HG03521 (cell line): Measurements from ENCODE around the gene RASGRF1.

ENCODE experiments used
- ATAC-seq: cut with Tn5 transposase; IDR thresholded peaks from one replicate; pipeline ENCODE4 v1.9.1; 2021; ENCODE audit warnings: mild to moderate bottlenecking, moderate library complexity; ENCODE audit not compliant: unreplicated experiment

Gene RASGRF1

DNA sequence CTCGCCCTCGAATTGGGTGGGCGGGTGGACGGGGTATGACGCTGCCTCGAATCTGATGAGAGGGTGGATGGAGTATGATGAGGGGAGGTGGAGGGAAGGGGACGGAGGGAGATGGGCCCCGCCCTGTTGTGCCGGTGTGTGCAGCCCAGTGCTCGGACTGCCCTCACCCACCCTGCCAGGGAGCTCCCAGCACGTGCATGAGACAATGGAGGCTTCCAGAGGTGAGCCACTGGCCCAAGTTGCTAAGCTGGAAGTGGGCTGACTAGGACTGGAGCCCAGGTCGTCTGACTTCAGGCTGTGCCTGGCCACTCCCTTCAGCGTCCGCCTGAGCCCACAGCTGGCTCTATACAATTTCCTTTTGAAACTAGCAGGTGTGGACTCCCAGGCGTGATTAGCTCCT lies 98.7 kb downstream of the RASGRF1 start:
- ATAC-seq, result no peak

DNA sequence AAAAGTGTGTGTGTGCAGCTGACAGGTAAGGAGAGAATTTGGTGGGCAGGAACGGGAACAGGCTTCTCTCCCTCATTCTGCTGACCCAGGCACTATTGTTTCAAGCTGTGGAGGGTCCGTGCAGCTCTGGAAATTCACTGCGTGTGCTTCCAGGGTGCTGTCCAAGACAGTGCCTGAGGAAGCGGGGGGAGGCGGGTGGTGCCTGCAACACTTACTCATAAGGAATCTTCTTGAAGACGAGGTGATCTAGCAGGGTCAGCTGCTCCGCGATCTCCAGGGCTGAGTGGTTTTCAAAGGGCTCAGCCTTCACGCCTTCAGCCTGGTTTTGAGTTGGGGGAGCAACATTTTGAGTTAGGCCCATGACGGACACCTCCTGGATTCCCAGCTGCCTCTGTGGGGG lies 99.1 kb downstream of the RASGRF1 start:
- ATAC-seq, result no peak

DNA sequence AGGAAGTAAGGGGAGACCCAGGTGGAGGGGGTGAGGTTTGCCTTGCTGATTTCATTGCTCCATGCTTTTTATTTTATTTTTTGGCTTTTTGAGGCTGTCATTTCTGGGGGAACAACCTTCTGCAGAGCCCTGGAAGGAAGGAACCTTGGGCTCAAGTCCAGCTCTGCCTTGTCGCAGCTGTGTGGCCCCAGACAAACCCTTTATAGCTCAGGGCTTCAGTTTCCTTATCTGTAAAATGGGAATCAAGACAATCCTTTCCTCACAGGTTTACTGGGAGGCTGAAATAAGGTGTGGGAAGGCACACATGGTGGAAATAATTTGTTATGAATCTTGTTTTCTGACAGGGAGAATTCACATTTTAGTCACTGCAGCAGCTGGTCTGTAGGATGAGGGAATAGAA lies 100.3 kb downstream of the RASGRF1 start:
- ATAC-seq, result no peak

DNA sequence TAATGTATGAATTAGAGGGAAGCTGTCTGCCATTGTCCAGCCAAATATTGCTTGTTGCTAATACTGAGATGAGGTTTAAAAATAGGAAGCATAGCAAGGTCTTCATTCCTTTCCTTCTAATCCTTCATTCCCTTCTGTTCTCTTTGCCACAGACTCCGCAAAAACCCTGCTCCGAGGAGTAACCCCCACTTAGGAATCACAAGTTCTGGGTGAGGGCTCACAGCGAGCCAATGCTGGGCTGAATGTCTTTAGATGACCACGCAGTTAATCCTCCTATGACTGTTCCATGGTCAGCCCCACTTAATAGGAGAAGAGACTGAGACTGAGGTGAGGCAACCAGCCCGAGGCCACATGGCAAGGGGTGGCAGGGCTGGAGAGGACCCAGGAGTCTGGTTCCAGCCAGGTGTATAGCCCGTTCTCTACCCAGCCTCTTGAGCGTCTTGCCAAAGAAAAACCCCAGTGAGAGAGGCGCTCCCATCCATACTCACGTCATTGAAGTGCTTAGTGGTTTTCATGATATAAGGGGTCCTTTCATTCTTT lies 100.8 kb downstream of the RASGRF1 start:
- ATAC-seq, result no peak

DNA sequence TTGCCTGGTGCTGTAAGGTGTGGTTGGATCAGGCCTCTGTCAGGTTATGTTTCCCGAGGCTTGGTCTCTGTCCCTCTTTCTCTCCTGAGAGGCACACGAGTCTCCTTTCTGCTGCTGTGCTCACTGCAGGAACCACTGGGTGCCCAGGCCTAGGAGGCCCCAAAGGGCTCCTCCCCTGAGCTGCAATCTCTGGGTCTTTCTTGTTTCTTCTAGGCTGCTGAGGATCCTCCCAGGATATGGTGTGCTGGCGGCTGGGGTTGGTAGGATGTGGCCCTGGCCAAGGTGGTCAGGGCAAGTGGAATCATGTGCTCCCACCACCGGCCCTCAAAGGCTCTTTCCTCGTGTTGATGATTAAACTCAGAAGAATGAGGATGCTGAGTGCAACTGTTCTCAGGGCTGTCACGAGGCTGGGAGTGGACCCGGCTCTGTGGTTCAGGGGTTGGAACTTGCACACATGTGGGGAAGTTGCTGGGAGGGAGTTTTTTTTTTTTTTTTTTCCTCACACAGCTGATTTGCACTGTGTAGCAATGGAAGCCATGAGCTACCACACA lies 102.1 kb downstream of the RASGRF1 start:
- peak; percentile 61 for ATAC-seq

DNA sequence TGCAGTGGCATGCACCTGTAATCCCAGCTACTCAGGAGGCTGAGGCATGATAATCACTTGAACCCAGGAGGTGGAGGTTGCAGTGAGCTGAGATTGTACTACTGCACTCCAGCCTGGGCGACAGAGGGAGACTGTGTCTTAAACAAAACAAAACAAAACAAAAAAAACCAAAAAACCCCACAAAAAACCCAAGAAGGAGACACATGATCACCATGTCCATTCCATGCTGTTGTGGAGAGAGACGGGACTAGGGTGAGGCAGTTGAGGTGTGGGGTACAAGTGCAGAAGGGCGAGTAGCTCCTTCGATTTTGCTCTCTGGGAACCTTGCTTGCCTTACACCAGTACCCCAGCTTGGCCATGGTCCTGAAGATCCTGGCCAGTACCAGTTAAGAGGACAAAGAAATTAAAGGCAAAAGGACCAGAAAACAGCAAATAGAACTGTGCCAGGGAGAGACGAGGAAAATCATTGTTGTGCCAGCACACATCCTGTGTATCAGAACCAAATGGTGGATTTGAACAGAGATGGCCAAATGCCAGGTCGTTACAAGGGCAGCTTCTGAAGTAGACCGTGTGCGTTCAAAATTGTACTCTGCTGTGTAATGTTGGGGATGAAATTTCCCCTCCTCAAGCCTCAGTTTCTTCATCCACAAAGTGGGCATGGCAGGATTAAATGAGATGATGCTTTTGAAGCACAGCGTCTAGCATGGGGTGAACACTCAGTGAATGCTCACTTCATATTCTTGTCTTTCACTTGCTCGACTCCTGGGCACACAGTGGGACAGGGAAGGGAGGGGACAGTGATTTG lies 102.8 kb downstream of the RASGRF1 start:
- no peak for ATAC-seq

DNA sequence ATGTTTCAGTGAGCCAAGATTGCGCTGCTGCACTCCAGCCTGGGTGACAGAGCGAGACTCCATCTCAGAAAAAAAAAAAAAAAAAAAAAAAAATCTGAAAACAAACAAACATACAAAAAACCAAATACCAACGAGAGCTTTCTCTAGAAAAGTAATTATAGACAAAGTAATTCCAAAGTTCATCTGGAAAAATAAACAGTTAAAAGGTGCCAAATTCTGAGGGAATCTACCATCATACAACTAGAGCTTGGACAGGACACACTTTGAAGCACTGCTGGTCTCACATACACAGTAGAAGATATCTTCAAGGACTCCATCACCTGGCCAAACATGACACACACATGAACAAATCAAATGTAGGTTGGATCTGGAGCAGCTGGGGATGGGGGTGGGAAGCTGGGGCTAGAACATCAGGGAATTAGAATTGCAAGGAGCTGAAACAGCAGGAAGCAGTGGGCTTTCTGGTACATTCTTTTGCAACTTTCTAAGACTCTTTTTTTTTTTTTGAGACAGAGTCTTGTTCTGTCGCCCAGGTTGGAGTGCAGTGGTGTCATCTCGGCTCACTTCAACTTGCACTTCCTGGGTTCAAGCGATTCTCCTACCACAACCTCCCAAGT lies 104.6 kb downstream of the RASGRF1 start:
- ATAC-seq, result no peak

DNA sequence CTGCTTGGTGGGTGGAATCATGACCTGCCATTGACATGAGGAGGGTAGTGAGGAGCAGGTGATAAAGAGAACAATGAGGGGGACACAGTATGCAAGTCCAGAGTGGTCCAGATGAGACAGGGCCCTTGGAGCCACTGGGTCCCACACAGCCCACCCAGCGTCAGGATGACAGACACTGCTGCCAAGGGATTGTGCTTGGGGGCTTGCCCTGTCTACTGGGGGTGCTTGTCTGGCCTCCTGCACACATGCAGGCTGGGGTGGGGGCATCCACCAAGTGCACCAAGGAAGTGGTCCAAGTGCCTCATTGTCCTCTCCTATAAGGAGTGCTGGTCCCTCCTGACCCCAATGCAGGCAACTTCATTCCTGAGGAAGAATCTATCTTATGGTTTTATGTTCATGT lies 106.5 kb downstream of the RASGRF1 start:
- ATAC-seq, result no peak

DNA sequence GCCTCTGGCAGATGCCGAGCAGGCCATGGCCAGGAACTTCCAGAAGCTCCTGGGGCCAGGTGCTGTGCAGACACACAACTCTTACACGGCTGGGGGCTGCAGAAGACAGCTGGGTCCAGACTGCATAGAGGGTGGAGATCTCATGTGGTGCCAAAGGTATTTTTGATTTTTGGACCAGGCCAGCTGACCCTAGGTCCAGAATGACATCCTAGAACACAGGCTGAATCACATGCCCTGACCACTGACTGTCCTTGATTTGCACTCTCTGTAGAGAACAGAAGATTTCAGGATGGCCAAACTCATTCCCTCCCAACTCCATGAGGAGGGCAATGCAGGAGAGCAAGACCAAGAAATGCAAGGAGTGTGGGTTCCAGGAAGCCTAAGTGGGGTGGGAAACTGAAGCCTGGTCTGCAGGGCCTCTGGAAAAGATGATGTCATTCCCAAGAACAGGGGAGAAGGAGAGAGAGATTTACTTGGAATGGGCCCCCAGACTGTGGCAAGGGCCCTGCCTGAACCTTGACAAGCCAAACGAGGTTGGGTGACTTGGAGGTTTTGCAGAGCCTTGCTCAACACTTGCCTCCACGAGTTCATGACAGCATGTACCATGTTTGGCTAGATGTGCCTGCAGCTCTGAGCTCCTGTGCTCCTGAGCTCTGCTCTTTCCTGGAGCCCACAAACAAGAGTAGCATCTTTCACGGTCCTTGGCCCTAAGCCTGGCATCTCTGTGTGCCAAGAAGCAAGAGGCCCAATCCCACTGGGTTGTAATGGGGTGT lies 107.2 kb downstream of the RASGRF1 start:
- no peak for ATAC-seq

DNA sequence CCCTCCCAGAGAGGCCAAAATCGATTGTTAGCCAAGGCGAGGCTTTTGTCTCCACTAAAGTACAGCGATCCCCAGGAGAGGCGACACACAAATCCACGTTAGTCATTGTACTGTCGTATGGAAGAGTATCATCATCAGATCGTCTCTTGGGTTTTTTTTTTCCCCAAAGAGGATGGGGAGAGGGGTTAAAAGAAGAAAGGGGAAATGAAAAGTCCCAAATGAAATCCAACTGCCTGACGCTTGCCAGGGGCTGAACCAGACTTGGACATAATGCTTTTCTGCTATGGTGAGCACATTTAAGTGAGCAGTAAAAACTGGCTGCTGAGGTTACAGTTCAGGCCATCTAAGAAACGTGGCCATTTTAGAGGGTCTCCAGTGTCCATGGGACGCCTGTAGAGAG lies 107.8 kb downstream of the RASGRF1 start:
- no peak for ATAC-seq

DNA sequence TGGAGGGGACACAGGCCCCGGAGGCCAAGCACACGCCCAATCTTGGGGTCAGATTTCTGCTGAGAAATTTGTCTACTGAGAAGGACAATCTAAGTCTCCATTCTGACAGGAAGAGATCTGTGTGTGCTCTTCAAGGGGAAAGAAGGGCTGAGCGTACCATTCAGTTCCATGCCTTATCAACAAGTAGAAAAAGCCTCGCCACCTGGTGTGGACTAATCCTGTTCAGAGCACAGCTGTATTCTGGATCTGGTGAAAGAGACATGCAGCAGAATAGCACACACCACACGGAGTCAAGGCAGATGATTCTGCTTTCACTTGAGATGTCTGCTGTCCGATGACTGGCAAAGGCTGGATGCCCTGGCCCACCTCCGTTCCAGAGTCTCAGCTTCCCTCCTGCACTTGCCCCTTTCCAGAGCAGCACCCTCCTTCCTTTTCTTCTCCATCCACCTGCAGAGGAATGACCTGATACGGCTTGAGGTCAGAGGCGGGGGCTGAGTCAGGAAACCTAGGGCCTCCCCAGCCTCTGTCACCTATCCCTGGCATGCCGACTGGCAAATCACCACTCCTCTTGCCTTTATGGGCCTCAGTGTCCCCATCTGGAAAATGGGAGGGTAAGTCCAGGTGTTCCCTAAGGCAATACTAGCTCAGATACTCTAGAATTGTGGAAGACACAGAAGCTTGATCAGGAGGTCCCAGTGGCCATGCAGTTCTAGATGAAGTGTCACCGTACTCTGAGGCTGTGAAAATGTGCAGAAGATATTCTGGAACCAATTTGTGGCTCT lies 108.9 kb downstream of the RASGRF1 start:
- ATAC-seq, result no peak

DNA sequence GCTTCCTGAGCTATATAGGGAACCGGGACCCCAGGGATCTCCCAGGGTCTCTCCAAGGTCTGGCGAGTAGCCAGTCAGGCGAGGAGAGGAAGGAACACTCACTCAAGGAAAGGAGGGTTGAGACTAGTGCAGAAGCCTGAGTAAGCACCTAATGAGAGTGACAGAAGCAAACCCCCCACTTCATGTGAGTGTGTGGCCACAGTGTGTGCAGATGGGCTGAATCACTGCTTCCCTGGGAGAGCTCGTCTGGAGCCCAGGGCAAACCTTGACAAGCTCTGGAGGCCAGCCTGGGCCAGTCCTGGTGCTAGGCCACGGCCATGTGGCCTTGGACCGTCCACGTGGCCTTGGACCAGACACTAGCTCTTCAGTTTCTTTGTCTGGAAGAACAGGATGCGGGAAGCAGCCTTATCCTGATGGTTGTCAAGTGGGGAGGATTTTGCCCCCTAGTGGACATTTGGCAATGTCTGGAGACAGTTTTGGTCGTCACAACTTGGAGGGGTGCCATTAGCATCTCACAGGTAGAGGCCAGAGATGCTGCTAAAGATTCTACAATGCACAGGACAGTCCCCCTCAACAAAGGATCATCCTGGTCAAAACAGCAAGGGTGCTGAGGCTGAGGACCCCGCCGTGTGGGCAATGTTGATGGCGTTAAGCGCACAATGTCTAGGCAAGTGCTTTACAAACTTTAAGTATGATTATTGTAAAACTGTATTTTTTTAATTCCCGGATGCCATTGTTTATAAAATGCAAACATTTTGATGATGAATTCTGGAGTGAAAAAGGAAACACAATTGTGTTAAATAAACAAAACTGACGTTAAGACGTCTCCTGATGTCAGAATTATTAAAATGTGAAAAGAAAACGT lies 110.9 kb downstream of the RASGRF1 start:
- ATAC-seq, result no peak

DNA sequence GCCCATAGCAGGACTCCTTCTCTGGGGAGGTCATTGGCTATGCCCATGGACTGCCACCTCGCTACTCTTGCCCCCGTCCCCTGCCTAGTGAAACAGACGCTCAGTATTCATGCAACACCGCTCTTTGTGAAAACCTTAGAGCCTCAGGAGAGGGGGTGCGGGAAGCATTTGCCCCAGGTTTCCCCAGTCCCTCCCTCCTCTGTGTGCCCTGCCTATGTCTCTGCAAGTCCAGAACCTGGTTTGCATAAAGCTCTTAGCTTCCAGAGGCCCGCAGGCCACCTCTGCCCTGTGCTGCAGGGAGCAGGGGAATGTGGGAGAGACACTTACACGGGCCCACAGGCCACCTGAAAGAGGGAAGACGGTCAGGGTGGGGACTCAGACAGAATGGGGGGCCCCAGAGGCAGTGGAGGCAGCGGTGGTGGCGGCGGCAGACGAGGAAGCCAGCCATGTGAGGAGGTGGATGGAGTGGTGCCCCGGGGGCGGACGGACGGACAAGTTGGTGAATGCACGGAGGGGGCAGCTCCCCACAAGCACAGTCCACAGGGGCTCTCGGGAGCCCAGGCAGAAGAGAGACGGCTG lies 111.9 kb downstream of the RASGRF1 start:
- ATAC-seq, result no peak

DNA sequence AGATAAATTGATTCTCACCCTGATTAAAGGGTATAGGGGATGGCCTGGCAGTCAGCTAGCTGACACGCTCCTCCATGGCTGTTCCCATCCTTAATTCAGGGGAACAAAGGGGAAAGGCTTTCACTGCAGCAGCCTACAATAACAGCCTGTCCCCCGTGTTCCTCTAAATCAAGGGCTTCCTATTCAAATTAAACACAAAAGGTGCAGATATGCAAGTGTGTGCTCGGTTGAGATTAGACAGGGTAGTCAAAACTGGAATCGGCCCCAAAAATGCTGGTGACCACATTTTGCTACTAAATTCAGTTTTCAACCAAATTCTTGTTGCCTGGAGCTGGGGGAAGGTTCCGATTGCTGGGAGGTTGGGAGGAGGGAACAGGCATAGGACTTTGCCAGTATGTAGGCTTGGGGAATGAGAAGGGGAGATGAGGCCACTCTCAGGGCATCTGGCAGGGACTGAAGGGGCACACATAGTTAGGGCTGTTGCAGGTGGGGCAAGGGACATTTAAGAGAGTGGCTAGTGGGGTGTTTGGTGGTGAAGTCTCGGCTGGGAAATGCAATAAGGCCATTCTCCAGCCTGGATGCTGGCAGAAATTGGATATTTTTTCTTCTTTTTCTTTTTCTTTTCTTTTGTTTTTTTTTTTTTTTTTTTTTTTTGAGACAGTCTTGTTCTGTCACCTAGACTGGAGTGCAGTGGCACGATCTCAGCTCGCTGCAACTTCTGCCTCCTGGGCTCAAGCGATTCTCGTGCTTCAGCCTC lies 112.8 kb downstream of the RASGRF1 start:
- ATAC-seq, result peak; percentile 37

DNA sequence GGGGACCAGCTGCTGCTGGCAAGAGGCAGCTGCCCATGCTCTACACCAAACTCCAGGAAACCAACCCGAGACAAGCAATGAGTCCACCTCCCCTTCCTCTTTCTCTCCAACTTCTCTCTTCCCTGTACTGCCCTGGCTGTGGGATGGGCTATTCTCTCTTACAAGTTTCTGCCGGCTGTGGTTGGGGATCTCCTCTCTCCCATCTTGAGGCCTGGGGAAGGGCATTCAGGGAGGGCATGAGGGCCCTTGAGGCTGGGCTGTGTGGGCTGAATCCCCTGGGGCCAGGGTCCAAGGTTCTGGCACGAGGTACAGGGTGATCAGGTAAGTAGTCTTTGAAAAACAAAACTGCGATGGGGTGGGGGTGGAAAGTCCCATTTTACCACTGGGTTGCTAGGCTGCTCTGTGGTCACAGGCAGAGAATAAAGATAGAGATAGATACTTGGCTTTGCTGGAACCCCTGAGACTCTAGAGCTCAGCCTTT lies 113.4 kb downstream of the RASGRF1 start:
- peak; percentile 41 for ATAC-seq

DNA sequence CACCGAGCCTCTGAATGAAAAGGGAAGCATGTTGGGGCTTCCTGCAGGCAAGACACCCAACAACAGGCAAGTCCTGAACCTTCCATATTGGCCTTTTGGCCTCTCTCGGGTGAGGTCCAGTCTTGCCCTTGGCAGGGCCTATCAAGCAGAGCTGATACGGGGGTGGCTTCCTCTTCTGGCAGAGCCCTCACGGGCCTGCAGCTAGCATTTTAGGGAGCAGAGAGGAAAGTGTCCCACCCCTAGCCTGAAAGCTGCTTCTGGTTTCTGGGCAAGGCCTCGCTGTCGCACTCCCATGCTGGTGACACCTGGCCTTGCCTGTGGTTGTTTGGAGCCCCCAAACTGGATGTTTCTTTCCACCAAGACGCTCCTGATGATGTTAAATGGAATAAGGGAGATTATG lies 113.9 kb downstream of the RASGRF1 start:
- peak; percentile 14 for ATAC-seq

DNA sequence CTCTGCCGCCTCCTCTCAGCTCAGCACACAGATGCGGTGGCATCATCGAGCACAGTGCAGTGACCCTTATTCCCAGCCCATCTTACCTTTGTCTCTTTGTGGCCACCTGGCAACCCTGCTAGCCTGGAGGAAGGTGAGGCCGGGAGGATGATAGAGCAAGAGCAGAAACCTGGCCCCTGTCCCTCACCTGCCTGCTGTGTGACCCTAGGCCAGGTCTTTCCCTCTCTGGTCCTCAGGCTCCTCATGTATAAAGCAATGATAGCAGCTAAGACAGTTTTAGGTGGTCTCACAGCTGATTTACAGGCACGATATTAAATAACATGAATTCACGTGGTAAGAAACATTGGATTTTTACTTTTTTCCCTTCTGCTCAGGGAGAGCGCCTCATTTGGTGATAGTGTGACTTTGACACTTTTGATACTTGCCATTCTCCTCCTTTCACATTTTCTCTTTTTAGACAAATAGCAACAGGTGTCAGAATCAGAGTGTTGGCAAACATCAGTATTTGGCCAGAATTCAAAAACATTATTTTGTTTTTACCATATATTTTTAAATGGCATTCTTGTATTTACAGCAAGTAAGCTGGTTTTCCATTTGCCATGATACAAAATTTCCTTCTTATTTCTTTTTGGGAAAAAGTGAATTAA lies 116.2 kb downstream of the RASGRF1 start:
- no peak for ATAC-seq
